Epithelial cell of proximal tubule (primary cell): ENCODE measurements around the gene PLA2G4D. TPM values are rescaled to one million over a fixed set of nuclear protein-coding genes. Genes with fewer than 3 reads are reported as not detected.

Experiments
- DNase-seq: peaks from one replicate; pipeline ENCODE4 v3.0.0-alpha.2; 2011; ENCODE audit warnings: low read depth
- H3K4me3 ChIP-seq: 2 replicates; pipeline ENCODE4 v1.5.1; 2011; ENCODE audit warnings: low read depth, mild to moderate bottlenecking, low read length
- CTCF ChIP-seq: conservative IDR thresholded peaks from 2 replicates; pipeline ENCODE4 v1.5.1; 2012; ENCODE audit warnings: low read depth, mild to moderate bottlenecking, low read length
- total RNA-seq: library from RNA; depleted of rRNA; stranded (reverse); fragments of >200 nt; gene quantifications from 2 replicates; pipeline ENCODE4 v1.2.3, GENCODE V29; 2015

The PLA2G4D gene
- total RNA-seq, 1 donor from 2014 or later, result not detected

- DNase-seq, result no peak
- no peak for TF ChIP-seq CTCF
- no peak overlapping the region for H3K4me3 ChIP-seq
These were observed 17.6 kb upstream of the PLA2G4D start for GRCh38 chr15:42111924-42112323.

GRCh38 chr15:42110367-42110766, 16.0 kb upstream of the PLA2G4D start:
- no peak for TF ChIP-seq CTCF
- DNase-seq, result no peak
- H3K4me3 ChIP-seq, result no peak overlapping the region

- H3K4me3 ChIP-seq, result no peak overlapping the region
- DNase-seq, result no peak
- TF ChIP-seq CTCF, result no peak
These were observed 14.4 kb upstream of the PLA2G4D start for GRCh38 chr15:42108806-42109205.

GRCh38 chr15:42108189-42108588, 13.8 kb upstream of the PLA2G4D start:
- DNase-seq, result no peak
- TF ChIP-seq CTCF, result no peak
- H3K4me3 ChIP-seq, result no peak overlapping the region

- no peak overlapping the region for H3K4me3 ChIP-seq
- TF ChIP-seq CTCF, result no peak
- no peak for DNase-seq
These were observed 13.1 kb upstream of the PLA2G4D start for GRCh38 chr15:42107473-42107872.

GRCh38 chr15:42106288-42106687, 11.9 kb upstream of the PLA2G4D start:
- DNase-seq, result no peak
- H3K4me3 ChIP-seq, result no peak overlapping the region
- TF ChIP-seq CTCF, result no peak

GRCh38 chr15:42104095-42104891, 9.9 kb upstream of the PLA2G4D start:
- no peak for DNase-seq
- no peak for TF ChIP-seq CTCF
- H3K4me3 ChIP-seq, result no peak overlapping the region
